Hepatic stellate cell (primary cell): ENCODE results near the gene LTBP2.
A peak's percentile ranks its signal among the peaks of the same experiment; 100 is the strongest.

Experiments used
- DNase-seq: peaks from one replicate; pipeline ENCODE4 v3.0.0; 2011; ENCODE audit warnings: low spot score

The LTBP2 gene

DNA sequence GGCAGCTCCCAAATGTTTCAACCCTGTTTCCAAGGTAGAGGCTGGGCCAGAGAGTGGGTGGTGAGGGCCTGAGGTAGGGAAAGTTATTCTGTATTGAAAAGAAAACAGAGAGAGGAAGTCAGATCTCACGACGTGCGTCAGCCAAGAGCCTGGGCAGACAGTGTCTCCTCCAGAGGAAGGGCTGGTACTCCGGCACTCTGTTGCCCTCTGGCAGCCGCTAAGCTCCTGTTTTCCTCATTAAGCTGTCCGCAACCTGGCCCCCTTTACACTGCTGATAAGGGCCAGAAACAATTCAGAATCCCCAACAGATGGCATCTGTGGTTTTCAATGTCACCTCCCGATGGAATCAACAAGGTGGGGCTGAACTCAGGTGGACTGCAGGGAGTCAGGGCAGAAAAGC, 26.0 kb upstream of the LTBP2 start:
- no peak for DNase-seq

DNA sequence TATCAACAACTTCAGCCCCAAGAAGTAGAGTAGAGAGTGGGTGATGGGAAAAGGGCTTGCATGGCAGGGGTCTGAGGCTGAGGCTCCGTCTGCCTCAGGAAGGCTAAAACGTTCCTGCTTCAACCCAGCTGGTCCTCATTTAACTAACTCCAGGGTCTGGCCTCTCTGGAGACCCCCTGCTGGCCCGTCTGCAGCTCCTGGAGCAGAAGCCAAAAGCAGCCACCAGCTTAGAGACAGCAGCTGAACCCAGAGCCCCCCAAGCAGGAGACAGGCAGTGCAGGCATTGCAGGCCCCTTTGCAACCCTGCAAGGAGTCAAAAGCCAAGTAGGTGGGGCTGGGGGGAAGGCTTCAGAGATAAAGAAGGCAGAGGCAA, 25.1 kb upstream of the LTBP2 start:
- no peak for DNase-seq

GRCh38 chr14:74636424-74637177, 24.6 kb upstream of the LTBP2 start:
- DNase-seq: no peak

GRCh38 chr14:74635847-74636246, 23.8 kb upstream of the LTBP2 start:
- no peak for DNase-seq

GRCh38 chr14:74634964-74635363, 22.9 kb upstream of the LTBP2 start:
- DNase-seq: no peak

- peak; percentile 58 for DNase-seq
Measured at GRCh38 chr14:74634481-74634880, 22.4 kb upstream of the LTBP2 start.

GRCh38 chr14:74630881-74631690, 19.0 kb upstream of the LTBP2 start:
- peak; percentile 51 for DNase-seq

DNA sequence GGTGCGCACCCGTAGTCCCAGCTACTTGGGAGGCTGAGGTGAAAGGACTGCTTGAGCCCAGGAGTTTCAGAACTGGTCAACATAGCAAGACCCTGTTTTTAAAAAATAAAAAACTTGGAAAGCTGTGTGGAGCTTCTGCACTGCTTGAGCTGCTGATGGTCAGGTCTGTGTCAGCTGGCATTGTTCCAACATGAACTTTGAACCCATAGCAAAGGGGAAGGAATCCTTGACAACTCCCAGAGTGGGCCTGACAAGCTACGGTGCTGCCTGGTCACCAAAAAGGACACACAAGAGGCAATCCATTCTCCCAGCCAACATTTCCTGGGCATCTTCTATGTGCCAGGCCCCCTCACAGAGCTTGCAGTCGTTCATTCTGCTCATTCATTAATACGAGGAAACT, 16.4 kb upstream of the LTBP2 start:
- DNase-seq: no peak

DNA sequence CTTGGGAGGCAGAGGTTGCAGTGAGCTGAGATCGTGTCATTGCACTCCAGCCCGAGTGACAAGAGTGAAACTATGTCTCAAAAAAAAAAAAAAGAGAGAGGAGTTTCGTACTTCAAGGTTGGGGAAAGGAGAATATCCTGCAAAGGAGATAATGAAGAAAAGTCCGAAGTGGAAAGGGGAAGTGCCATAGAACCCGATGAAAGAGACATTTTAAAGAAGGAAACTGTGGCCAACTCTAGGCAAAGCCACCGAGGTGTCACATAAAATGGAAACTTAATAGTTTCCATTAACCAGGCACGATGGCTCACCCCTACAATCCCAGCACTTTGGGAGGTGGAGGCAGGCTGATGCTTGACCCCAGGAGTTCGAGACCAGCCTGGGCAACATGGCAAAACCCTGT, 15.0 kb upstream of the LTBP2 start:
- no peak for DNase-seq

GRCh38 chr14:74622257-74622656, 10.2 kb upstream of the LTBP2 start:
- DNase-seq: no peak

DNA sequence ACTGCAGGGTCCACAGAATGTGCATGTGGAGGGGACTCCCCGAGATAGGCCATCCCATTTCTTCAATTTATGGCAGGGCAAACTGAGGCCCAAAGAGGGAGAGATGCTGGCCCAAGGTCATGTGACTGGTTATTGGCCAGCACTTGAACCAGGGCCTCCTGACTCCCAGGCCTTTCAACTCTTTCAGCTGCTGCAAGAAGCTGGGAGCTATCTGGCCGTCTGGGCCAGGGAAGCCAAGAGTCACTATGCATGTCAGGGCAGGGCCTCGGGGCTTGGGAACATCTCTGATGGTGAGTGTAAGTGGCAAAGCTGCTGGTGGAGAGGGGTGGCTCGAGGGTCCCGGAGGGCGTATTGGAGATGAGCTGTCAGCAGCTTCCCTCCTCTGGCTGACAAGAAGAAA, 9.5 kb upstream of the LTBP2 start:
- DNase-seq: no peak

DNA sequence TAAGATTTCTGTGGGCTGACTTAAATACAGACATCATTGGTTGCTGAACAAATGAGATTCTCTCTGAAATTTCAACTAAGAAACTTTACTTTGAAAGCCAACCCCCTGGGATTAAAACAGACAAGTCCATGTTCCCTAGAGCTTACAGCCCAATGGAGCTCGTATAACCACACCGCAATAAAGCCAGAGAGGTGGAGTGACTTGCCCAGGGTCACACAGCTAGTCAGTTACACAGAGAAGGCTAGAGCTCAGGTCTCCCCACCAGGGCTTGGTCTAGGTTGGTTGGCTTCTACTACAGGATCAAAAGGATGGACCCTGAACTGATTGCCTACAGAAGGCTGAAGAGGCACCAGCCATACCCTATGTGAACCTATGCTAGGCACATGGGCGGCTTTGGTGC, 8.9 kb upstream of the LTBP2 start:
- no peak for DNase-seq

GRCh38 chr14:74620497-74620921, 8.5 kb upstream of the LTBP2 start:
- peak; percentile 64 for DNase-seq

DNA sequence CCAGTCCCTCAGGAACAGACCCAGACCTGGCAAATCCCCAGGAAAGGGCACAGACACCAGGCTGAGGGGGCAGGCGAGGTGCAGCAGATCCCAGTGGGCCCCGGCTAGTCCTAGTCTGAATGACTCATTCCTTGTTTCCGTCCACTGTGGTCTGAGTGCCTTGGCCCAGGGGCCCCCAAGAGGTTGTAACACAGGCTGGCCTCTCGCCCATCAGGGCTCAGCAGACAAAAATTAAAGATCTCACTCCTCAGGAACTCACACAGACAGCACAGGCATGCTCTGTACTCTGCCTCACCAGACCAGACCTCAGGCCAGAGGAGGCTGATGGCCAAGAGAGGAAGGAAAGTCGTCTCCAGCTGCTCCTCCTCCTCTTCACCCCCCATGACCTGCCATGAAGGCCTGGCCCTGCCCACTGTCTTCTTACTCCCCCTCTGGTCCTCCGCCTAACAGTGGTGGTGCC, 7.7 kb upstream of the LTBP2 start:
- peak; percentile 86 for DNase-seq

GRCh38 chr14:74618078-74618952, 6.3 kb upstream of the LTBP2 start:
- no peak for DNase-seq

DNA sequence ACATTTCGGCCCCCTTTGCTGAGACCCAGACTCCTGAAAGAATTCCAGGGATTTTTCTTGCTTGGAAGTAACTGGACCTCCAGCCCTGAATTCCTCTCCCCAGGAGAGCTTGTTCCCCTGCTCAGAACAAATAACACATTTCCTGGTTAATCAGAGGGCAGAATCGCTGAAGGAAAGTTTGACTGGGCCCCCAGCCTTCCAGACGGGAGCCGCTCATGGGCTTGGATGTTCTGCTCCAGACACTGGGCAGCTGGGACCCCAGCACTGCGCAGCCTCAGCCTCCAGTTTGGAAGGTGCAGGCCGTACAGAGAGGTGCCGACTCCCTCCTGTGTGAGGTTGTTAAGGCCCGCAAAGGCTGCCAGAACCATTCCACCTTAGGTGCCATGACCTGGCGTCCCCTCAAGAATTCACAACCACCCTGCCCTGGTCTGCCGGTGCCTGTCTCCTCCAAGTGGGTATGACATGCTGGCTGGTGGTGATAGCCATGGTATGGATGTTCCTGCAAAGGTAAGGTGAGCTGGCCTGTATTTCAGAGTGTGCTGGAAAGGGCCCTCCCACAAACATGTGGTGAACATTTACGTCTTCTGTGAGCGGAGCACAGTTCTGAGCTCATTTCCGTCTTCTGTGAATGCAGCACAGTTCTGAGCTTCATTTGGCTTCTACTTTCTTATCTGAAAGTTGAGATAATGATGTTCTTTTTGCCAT, 5.1 kb upstream of the LTBP2 start:
- no peak for DNase-seq

GRCh38 chr14:74616507-74616906, 4.5 kb upstream of the LTBP2 start:
- DNase-seq: peak; percentile 75

- DNase-seq: no peak
Measured at GRCh38 chr14:74615735-74616134, 3.7 kb upstream of the LTBP2 start.

DNA sequence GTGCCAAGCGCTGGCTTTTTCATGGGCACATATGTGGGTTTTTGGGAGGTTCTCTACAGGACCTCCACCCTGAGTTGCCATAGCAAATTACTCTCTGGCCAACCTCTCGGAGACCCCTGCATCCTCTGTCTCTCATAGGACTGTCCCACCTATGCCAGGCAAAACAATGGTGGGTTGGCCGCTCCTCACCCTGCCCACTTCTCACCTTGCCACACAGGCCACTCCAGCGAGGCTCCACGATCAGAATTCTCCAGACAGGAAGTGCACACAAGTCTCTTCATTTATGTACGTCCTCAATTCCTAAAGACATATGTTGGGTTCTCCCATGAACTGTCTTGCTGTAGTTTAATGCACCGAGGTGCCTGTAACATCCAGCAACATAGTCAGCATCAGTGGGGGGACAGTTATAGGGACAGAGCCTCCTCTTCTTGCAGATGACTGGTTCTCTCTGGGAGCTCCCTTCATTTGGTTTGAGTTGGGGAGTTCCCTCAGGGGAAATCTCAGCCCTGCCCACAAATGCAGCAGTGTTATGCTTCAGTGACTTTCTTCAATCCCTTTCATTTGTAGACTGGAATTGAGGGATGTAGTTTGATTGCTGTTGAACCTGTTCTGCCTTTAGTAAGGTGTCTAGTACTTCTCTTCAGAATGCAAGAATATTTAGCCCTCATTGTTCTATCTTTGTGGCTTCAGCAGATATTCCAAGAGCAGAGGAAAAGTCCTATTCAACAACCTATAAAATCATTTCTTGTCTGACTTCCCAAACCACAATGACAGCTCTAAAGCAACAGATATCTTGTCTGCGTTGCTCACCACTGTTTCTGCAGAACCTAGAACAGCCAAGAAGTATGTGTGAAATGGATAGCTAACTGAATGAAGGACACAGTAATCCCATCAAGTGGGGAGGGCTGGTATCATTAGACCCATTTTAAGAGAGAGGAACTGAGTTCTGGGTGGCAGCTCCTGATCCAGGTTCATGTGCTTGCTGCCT, 2.8 kb upstream of the LTBP2 start:
- DNase-seq: no peak

DNA sequence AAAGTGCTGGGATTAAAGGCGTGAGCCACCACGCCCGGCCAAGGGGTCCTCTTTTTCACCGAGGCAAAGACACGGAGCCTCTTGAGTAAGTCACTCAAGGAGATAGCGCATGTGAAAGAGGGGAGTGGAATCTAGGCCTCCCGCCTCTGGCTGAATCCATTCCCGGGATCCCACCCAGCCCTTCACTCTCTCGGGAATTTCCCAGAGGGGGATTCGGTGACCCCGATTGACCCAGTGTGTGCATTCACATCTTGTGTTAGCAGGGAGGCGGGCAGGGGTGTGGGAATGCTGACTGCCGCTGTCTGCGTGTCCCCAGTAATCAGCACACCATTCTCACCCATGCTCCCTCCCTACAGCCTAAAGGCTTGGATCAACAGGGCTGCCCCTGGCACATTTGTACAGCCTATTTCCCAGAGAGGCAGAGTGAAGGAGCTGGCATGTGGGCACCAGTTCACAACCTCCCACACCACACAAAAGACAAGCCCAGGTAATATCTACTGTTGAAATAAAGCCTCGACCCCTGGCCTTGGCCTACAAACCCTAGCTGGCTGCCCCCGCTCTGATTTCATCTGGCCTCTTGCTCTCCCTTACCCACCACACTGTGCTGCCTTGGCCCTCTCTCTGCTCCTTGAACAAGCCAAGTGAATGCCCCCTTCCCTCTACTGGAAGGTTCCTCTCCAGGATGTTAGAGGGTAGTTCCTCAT, 1.3 kb upstream of the LTBP2 start:
- no peak for DNase-seq
